ENCODE measurements around the gene SULT1C2.

The SULT1C2 gene

DNA sequence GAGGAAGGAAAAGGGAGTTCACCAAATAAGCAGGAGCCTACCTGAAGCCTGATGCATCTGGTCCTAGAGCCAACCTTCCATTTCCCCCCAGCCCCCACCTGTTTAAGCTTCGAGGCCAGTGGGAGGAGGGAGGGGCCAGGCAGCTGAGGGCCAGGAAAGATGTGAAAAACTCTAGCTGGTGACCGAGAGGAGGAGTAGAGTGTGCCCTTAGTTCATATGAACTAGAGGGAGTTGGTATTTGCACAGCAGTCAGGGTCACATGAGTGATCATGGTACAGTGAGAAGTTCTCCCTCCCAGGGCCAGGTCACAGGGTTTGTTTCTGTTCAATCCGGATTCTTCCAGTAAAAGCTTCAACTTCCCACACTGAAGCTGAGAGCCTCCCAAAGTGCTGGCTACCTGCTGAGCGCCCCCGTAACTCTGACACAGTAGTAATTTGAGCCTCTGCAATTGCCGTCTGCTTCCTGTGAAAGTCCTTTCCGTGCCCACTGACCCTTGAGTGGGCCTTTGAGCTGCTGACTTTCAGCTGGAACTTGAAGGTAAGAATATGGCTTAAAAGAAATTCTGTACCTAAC is at the start of gene SULT1C2:
Gene SULT1C2, plus strand, starts transcription at position 362 of the 573 bp plus-strand sequence. CDS start 4,773 bp downstream, outside the sequence.
- no peaks in the 10 kb centered on the region for H3K4me1 Mint-ChIP-seq
- H3K4me3 Mint-ChIP-seq, result no peak within 1 kb of the TSS
- H3K9me3 Mint-ChIP-seq, result peaks cover 7% of the 10 kb centered on the region
- H3K27ac Mint-ChIP-seq, result no peak within 1 kb of the TSS
- peaks cover 13% of the 10 kb centered on the region for H3K27me3 Mint-ChIP-seq
- H3K36me3 Mint-ChIP-seq, result no peaks in the 10 kb centered on the region

DNA sequence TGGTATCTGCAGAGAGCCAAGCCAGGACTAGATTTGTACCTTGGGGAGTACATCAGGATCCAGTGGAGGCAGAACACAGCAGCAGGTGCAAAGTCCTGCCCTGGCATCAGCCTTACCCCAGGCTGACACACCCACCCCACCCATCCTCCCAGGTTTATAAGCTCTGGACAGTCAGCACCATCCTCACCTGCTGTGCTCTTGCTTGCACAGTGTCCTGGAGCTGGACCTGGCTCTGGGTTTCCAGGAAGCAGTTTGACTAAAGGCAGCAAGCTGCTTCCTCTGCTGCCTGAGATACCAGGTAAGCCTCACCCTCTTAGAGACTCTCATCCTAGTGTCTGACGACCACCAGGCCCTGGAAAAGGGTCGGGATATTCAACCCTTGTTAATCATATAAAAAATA is 48.9 kb upstream of the SULT1C2 start, which contains the start of gene SULT1C3:
Gene SULT1C3, plus strand, starts transcription at position 183 of the 400 bp plus-strand sequence. CDS start 7,227 bp downstream, outside the sequence.
- H3K27me3 Mint-ChIP-seq, result peaks cover 2% of the 10 kb centered on the region
- H3K4me1 Mint-ChIP-seq, result no peaks in the 10 kb centered on the region
- no peak within 1 kb of the TSS for H3K4me3 Mint-ChIP-seq
- peaks cover 3% of the 10 kb centered on the region for H3K9me3 Mint-ChIP-seq
- no peaks in the 10 kb centered on the region for H3K36me3 Mint-ChIP-seq
- no peak within 1 kb of the TSS for H3K27ac Mint-ChIP-seq

DNA sequence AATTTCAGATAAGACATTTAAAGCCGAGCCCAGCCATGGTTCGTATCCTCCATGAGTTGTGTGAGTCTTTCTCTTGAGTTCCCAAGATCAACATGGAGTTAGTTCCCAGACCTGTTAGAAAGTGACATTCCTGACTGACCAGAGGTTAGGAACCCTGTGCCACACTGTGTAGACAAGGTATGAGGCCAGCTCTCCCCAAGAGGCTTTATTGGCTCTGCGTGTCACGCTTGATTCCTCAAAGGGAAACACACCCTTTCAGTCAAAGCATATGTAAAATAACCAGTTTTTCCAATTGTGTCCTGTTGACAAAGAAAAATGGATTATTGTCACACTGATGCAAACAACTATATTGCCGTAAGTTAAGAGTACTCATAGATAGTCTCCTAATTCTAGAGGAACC is 47.7 kb upstream of the SULT1C2 start:
- H3K27me3 Mint-ChIP-seq, result peaks cover 4% of the 10 kb centered on the region
- H3K36me3 Mint-ChIP-seq, result no peaks in the 10 kb centered on the region
- no peak overlapping the region for H3K27ac Mint-ChIP-seq
- no peak overlapping the region for H3K4me3 Mint-ChIP-seq
- H3K4me1 Mint-ChIP-seq, result no peaks in the 10 kb centered on the region
- H3K9me3 Mint-ChIP-seq, result peaks cover 3% of the 10 kb centered on the region

DNA sequence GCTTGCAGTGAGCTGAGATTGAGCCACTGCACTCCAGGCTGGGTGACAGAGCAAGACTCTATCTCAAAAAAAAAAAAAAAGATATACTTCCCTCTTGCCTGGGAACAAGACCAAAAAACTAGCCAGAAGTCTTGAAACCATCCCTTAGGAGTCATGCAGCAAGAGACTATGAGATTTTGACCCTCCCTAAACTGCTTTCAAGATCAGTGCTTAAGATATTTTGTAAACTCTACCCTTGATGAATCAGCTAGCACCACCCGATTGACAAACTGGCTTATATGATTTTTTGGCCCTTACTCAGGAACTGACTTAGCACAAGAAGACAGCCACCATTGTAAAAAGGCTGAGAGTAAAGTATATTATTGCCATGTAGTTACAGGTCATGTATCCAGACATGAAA is 45.1 kb upstream of the SULT1C2 start:
- Mint-ChIP-seq H3K4me1 (no peaks in the 10 kb centered on the region), H3K27me3 (peaks cover 7% of the 10 kb centered on the region), H3K4me3 (no peak overlapping the region), H3K27ac (no peak overlapping the region), H3K9me3 (peaks cover 6% of the 10 kb centered on the region), H3K36me3 (no peaks in the 10 kb centered on the region)

DNA sequence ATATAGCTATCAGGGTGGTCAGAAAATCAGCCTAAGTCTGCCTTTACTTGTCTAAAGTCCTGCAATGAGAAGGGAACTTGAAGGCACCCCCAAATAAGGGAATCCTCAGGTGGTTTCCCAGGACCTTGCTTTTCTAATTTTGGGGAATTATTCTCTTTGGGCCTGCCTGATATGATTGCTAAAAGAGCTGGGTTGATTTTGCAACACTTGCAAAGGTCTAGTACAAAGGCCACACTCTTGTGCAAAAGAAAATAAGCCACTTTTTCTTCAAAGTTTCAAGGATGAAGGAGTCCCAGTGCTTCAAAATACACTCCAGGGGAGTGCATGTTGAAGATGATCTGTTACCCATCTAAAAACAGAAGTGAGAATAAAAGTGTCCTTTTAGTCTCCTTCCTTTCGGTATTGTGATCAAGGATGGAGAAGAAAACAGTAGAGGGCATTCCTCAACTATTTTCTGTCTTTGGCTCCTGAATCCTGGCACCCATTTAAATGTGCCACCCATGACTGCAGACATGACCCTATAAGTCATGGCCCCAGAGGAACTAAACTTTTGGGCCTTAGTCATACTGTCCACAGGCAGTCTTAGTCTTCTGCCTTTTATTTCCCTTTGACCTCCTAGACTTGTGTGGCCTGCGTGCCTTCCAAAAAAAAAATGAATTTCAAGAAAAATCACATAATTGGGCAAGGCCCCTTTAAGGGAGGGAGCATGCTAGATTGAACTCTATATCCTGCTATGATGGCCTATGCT is 43.9 kb upstream of the SULT1C2 start:
- Mint-ChIP-seq H3K27ac (no peak overlapping the region), H3K9me3 (peaks cover 6% of the 10 kb centered on the region), H3K36me3 (no peaks in the 10 kb centered on the region), H3K4me1 (no peaks in the 10 kb centered on the region), H3K27me3 (peaks cover 7% of the 10 kb centered on the region), H3K4me3 (no peak overlapping the region)

DNA sequence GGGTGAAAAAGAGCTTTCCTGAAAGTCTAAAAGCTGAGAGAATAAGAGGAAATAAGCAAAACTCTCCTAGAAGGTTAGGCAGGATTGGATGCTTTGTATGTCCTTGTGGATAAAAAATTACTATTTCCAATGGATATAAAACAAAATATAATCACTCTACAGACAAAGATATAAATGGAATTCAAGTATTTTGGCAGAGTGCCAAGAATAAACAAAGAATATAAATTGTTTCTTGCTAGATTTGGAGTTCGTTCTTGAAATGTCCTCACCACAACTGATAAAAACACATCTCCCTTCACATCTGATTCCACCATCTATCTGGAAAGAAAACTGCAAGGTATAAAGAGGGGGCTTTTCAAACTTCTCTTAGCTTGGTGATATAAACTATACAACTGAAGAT is 35.6 kb upstream of the SULT1C2 start:
- Mint-ChIP-seq H3K36me3 (no peaks in the 10 kb centered on the region), H3K27ac (no peak overlapping the region), H3K4me1 (no peaks in the 10 kb centered on the region), H3K4me3 (no peak overlapping the region), H3K27me3 (peaks cover 7% of the 10 kb centered on the region), H3K9me3 (no peaks in the 10 kb centered on the region)

DNA sequence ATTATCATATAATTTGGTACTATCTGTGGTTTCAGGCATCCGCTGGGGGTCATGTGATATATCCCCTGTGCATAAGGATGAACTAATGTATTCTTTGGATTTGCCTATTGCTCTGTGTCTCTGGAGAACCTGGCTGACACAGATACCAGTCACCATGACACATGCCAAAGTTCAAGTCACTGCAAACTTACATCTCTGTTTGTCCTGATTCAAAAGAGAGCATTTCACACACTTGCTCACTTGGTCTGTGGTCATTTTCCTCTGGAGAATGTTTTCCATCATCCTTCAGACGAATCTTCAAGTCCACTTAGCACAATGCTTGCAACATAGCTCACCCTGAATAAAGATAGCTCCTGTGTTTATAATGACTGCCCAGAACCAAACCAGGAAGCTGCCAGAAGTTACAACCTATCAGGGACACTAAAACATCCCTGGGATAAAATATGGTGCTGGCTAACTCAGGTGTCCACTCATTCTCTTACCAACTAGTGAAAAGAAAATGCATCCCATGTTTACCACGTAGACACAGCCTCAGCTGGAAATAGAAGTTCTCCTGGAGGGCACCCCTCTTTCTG is 30.9 kb upstream of the SULT1C2 start:
- Mint-ChIP-seq H3K27ac (no peak overlapping the region), H3K9me3 (no peaks in the 10 kb centered on the region), H3K27me3 (peaks cover 6% of the 10 kb centered on the region), H3K4me1 (no peaks in the 10 kb centered on the region), H3K4me3 (no peak overlapping the region), H3K36me3 (no peaks in the 10 kb centered on the region)

DNA sequence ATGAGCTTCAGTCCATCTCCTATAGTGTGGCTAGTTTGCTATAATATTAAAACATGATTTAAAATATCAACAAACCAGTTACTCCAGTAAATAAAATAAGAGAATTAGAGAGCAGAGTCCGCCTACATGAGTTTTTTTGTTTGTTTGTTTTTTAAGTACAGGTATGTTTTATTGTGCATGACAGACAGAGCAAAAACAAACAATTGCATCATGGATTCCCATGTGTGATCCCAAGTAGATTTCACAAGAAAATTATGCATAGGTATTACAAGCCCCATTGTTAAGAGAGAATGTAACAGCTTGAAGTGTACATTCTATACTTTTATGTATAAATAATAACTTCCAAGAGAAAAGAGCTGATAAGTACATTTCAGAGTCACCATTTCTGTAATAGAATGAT is 27.9 kb upstream of the SULT1C2 start:
- no peaks in the 10 kb centered on the region for H3K4me1 Mint-ChIP-seq
- no peak overlapping the region for H3K27ac Mint-ChIP-seq
- H3K9me3 Mint-ChIP-seq, result no peaks in the 10 kb centered on the region
- H3K36me3 Mint-ChIP-seq, result no peaks in the 10 kb centered on the region
- no peak overlapping the region for H3K4me3 Mint-ChIP-seq
- H3K27me3 Mint-ChIP-seq, result peaks cover 5% of the 10 kb centered on the region

DNA sequence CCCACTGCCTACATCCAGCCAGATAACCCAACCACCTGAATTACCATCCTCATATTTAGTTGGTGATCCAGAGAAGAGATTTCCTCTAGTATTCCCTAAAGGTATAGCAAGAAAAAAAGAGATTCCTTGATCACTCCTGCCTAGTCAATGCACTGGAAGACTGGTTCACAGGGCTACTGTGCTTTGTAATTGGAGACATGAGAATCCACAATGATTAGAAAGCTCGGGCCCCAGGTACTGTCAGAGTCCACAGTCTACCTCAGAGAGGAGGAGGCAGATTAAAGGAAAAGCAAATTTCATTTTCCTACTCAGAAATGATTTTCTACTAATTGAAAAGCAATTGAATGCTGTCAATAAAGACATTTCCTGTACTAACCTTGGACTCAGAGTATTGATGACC is 26.7 kb upstream of the SULT1C2 start:
- Mint-ChIP-seq H3K4me1 (no peaks in the 10 kb centered on the region), H3K9me3 (no peaks in the 10 kb centered on the region), H3K36me3 (no peaks in the 10 kb centered on the region), H3K27me3 (peaks cover 8% of the 10 kb centered on the region), H3K27ac (no peak overlapping the region), H3K4me3 (no peak overlapping the region)

DNA sequence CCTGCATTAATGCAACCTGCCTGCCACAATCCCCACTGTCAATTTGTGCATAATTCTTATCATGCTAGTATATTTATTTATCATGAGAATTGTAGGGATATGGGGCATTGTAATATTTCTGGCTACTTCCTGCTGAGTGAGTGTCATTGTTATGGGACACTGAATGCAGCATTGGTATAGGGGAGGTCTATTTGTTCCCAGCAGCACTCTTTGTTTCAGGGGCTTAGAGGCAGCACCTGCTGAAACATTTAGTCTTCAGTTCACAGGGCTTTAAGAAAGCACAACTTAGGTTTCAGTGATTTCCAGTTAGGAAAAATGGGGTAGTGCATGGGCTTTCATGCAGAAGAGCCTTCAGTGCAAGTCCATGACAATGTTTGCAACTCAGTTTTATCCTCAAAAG is 25.3 kb upstream of the SULT1C2 start:
- Mint-ChIP-seq H3K36me3 (no peaks in the 10 kb centered on the region), H3K4me3 (no peak overlapping the region), H3K27ac (no peak overlapping the region), H3K4me1 (no peaks in the 10 kb centered on the region), H3K9me3 (no peaks in the 10 kb centered on the region), H3K27me3 (peaks cover 7% of the 10 kb centered on the region)

DNA sequence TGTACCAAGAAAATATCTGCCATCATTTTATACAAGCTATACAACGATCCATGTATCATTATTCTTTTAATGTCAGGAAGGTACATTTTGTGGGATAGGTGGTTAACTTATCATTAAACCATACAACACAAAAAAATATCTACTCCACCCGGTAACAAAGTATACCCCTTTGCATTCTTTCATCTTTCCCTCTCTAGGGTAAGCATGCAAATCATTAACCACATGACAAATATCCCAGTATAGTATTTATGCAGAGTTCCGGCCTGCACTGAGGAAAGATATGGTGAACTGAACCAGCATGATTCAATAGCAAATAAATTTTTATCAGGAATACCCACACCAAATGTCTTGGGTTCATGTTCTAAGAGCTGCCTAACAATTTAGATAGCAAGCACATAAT is 22.5 kb upstream of the SULT1C2 start:
- H3K36me3 Mint-ChIP-seq, result no peaks in the 10 kb centered on the region
- peaks cover 13% of the 10 kb centered on the region for H3K27me3 Mint-ChIP-seq
- H3K9me3 Mint-ChIP-seq, result no peaks in the 10 kb centered on the region
- H3K4me3 Mint-ChIP-seq, result no peak overlapping the region
- H3K27ac Mint-ChIP-seq, result no peak overlapping the region
- H3K4me1 Mint-ChIP-seq, result no peaks in the 10 kb centered on the region

DNA sequence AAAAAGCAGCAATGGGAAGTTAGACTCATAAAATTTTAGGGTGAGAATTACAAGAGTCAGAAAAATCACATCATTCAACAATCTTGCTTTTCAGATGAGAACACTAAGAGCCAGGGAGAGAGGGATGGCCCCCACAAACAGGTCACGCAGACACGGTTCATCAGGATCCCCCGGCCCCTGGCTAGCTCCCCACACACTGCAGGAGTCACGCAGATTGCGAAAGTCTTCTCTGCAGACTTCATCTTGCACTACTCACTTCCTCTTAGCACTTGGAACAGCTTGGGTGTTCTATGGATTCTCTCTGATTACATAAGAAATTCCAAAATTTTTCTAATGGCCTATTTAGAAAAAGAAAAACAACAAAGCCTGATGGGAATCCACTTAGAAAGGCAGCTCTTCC is 21.6 kb upstream of the SULT1C2 start:
- no peaks in the 10 kb centered on the region for H3K36me3 Mint-ChIP-seq

DNA sequence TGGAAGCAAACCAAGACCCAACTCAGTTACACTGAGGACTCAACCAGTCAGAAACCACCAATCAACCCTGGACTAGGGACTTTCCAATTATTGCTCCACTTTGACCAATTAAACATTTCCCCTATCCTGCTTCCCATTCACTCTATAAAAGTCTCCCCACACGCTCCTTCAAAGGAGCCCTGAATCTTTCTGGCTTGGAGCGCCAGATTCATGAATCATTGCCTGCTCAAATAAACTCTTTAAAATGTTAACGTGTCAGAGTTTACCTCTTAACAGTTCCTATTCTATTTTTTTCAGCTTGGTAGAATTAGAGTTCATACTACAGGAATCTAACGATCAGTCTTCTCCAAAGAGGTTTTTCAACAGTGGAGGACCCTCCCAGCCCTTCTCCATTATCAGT is 20.7 kb upstream of the SULT1C2 start:
- peaks cover 12% of the 10 kb centered on the region for H3K27me3 Mint-ChIP-seq
- no peaks in the 10 kb centered on the region for H3K9me3 Mint-ChIP-seq
- no peak overlapping the region for H3K27ac Mint-ChIP-seq
- no peak overlapping the region for H3K4me3 Mint-ChIP-seq
- H3K36me3 Mint-ChIP-seq, result no peaks in the 10 kb centered on the region
- no peaks in the 10 kb centered on the region for H3K4me1 Mint-ChIP-seq

More for the DNA sequence above, 21.6 kb upstream of the SULT1C2 start:
- no peaks in the 10 kb centered on the region for H3K9me3 Mint-ChIP-seq
- peaks cover 12% of the 10 kb centered on the region for H3K27me3 Mint-ChIP-seq
- no peaks in the 10 kb centered on the region for H3K4me1 Mint-ChIP-seq
- no peak overlapping the region for H3K27ac Mint-ChIP-seq
- no peak overlapping the region for H3K4me3 Mint-ChIP-seq

DNA sequence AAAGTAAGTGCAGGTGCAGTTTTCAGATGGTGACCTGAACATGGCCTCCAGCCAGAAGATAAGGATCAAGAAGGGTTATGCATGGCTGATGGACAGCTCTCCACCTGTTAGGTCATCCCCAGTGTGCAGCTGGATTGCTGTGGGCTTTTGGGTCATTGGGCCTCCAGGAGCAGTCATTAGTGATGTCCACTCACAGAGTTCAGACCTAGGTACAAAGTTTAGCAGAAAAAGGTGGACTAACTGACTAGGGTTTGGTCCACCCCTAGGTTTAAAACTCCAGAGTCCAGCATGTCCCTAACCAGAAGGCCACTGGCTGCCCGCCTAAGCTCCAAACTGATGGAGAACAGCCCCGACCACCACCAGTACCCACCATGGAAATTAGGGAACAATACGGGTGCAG is 18.3 kb upstream of the SULT1C2 start:
- H3K9me3 Mint-ChIP-seq, result no peaks in the 10 kb centered on the region
- no peaks in the 10 kb centered on the region for H3K36me3 Mint-ChIP-seq
- peaks cover 13% of the 10 kb centered on the region for H3K27me3 Mint-ChIP-seq
- no peak overlapping the region for H3K27ac Mint-ChIP-seq
- no peak overlapping the region for H3K4me3 Mint-ChIP-seq
- no peaks in the 10 kb centered on the region for H3K4me1 Mint-ChIP-seq

DNA sequence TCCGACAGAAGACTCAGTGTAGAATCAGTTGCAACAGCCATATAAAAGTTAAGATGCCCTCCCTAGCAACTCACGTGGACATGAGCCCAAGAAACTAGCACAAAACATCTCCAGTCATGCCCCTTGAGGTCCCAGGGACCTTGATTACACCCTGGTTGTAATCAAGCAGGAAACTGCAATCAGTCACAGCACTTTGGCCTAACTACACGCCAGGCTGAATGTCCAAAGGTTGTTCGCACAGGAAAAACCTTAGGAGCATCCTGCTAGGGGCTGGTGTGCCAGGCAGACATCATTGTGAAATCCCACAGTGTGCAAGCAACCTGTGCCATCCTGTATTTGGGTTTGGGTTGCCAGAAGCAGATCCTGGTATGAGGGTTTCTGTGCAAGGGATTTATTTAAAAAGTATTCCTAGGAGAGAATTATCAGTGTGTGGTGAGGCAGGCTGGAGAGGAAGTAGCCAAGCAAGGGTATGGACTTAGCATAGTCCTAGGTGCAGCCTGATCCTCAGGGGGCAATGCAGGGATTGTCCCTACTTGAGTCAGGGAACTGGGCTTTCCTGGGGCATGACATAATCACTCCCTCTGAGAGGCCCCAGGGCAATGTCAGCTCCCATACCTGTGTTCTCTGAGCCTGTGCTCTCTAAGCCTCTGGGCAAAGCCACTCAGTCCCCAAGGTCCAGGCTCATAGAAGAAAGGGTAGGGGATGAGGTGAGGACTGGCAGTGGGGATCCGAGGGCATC is 17.8 kb upstream of the SULT1C2 start:
- H3K4me1 Mint-ChIP-seq, result no peaks in the 10 kb centered on the region
- no peak overlapping the region for H3K27ac Mint-ChIP-seq
- no peaks in the 10 kb centered on the region for H3K36me3 Mint-ChIP-seq
- no peaks in the 10 kb centered on the region for H3K9me3 Mint-ChIP-seq
- peaks cover 11% of the 10 kb centered on the region for H3K27me3 Mint-ChIP-seq
- H3K4me3 Mint-ChIP-seq, result no peak overlapping the region
